ENCODE data around the gene CHD9.
"Not testable (repeated sequence)": the region's sequence is repeated elsewhere in the genome, so short reads cannot be mapped to it uniquely, and the experiment has no call there.

The CHD9 gene

DNA sequence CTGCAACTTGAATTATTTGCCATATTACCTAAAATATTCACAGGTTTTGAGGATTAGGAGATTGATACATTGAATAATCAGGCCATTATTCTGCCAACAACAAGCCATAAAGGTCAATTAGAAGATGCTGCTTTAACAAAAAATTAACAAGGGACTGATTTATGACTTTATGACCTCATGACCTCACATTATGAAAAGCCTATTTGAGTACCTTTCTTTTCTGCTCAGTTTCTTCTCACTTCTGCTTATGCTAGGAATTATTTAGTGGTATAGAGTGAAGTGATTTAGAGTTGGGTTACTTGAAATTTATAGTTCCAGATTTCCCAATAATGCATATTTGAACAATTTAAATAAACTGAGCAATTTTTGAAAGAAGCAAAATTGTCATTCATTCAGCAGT is 121.6 kb downstream of the CHD9 start:
- TF ChIP-seq, protein P1, sequence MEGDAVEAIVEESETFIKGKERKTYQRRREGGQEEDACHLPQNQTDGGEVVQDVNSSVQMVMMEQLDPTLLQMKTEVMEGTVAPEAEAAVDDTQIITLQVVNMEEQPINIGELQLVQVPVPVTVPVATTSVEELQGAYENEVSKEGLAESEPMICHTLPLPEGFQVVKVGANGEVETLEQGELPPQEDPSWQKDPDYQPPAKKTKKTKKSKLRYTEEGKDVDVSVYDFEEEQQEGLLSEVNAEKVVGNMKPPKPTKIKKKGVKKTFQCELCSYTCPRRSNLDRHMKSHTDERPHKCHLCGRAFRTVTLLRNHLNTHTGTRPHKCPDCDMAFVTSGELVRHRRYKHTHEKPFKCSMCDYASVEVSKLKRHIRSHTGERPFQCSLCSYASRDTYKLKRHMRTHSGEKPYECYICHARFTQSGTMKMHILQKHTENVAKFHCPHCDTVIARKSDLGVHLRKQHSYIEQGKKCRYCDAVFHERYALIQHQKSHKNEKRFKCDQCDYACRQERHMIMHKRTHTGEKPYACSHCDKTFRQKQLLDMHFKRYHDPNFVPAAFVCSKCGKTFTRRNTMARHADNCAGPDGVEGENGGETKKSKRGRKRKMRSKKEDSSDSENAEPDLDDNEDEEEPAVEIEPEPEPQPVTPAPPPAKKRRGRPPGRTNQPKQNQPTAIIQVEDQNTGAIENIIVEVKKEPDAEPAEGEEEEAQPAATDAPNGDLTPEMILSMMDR (IDR thresholded peaks at IDR 0.05; ENCODE audit: low read depth, low read length, missing control alignments): no peak
- in situ Hi-C loops (cut with HindIII; ENCODE audit: low sequenced_read_pairs): no loop called here
- no peak overlapping the region for H3K4me3 ChIP-seq (ENCODE audit: low read depth, low read length)
- DNase-seq (ENCODE audit: low read depth): no peak

DNA sequence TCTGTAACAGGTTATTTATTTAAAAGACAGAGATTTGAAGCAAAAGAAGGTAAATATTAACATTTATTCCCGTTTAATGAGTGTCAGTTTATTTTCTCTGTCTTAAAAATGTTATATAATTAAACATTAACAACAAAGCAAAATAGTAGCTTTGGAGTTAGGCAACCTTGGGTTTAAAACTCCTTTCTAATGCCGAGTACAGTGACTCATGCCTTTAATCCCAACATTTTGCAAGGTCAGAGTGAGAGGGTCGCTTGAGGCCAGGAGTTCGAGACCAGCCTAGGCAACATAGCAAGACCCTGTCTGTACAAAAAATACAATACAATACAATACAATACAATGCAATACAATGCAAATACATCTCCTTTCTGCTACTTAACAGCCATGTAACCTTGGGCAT is 128.7 kb downstream of the CHD9 start:
- TF ChIP-seq, protein P1 (IDR thresholded peaks at IDR 0.05; ENCODE audit: low read depth, low read length, missing control alignments): no peak
- no peak overlapping the region for H3K4me3 ChIP-seq (ENCODE audit: low read depth, low read length)
- DNase-seq (ENCODE audit: low read depth): no peak
- in situ Hi-C loops (cut with HindIII; ENCODE audit: low sequenced_read_pairs): no loop called here

DNA sequence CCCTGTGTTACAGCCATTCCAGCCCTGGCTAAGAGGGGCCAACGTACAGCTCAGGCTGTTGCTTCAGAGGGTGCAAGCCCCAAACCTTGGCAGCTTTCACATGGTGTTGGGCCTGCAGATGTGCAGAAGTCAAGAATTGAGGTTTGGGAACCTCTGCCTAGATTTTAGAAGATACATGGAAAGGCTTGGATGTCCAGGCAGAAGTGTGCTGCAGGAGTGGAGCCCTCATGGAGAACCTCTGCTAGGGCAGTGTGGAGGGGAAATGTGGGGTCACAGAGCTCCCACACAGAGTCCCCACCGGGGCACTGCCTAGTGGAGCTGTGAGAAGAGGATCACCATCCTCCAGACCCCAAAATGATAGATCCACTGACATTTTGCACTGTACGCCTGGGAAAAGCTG is 130.9 kb downstream of the CHD9 start:
- in situ Hi-C loops (cut with HindIII; ENCODE audit: low sequenced_read_pairs); H3K4me3 ChIP-seq (ENCODE audit: low read depth, low read length); DNase-seq (ENCODE audit: low read depth): not testable (repeated sequence)

GRCh38 chr16:53187775-53188174 is 133.0 kb downstream of the CHD9 start:
- DNase-seq (ENCODE audit: low read depth): no peak

GRCh38 chr16:53191413-53191812 is 136.6 kb downstream of the CHD9 start:
- TF ChIP-seq, protein P1 (IDR thresholded peaks at IDR 0.05; ENCODE audit: low read depth, low read length, missing control alignments): no peak
- in situ Hi-C loops (cut with HindIII; ENCODE audit: low sequenced_read_pairs): no loop called here
- no peak for DNase-seq (ENCODE audit: low read depth)

More at GRCh38 chr16:53187775-53188174, 133.0 kb downstream of the CHD9 start:
- in situ Hi-C loops (cut with HindIII; ENCODE audit: low sequenced_read_pairs): no loop called here
- TF ChIP-seq, protein P1 (IDR thresholded peaks at IDR 0.05; ENCODE audit: low read depth, low read length, missing control alignments): no peak
- no peak overlapping the region for H3K4me3 ChIP-seq (ENCODE audit: low read depth, low read length)

GRCh38 chr16:53198933-53199332 is 144.1 kb downstream of the CHD9 start:
- no peak for DNase-seq (ENCODE audit: low read depth)
- H3K4me3 ChIP-seq (ENCODE audit: low read depth, low read length): no peak overlapping the region
- in situ Hi-C loops (cut with HindIII; ENCODE audit: low sequenced_read_pairs): no loop called here
- TF ChIP-seq, protein P1 (IDR thresholded peaks at IDR 0.05; ENCODE audit: low read depth, low read length, missing control alignments): no peak

More at GRCh38 chr16:53191413-53191812, 136.6 kb downstream of the CHD9 start:
- no peak overlapping the region for H3K4me3 ChIP-seq (ENCODE audit: low read depth, low read length)

DNA sequence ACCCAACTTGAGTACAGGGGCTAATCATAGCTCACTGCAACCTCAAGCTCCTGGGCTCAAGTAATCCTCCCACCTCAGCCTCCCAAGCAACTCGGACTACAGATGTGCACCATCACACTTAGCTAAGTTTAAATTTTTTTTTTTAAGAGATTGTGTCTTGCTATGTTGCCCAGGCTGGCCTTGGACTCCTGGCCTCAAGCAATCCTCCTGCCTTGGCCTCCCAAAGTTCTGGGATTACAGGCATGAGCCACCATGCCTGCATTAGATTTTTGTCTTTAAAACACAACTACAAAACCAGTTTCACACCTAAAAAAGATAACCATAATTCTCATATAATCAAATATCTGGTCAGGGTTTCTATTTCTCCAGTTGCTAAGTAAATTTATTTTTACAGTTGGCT is 147.1 kb downstream of the CHD9 start:
- TF ChIP-seq, protein P1 (IDR thresholded peaks at IDR 0.05; ENCODE audit: low read depth, low read length, missing control alignments): no peak
- H3K4me3 ChIP-seq (ENCODE audit: low read depth, low read length): no peak overlapping the region
- DNase-seq (ENCODE audit: low read depth): no peak
- in situ Hi-C loops (cut with HindIII; ENCODE audit: low sequenced_read_pairs): no loop called here
